Stimulated activated CD8-positive, alpha-beta memory T cell treated with anti-CD3 and anti-CD28 coated beads, Interleukin-2, amount 100 ng/mL, for 48 hours (primary cell): ENCODE data around the gene NEUROG1.

Source experiments
- DNase-seq, 2 donors: peaks; one replicate each; pipeline ENCODE4 v3.0.0-alpha.2; 2020; ENCODE audit warnings: low read depth in 2 of 2

NEUROG1 gene

GRCh38 chr5:135493406-135494180 lies 42.2 kb downstream of the NEUROG1 start:
- no peak for DNase-seq

DNA sequence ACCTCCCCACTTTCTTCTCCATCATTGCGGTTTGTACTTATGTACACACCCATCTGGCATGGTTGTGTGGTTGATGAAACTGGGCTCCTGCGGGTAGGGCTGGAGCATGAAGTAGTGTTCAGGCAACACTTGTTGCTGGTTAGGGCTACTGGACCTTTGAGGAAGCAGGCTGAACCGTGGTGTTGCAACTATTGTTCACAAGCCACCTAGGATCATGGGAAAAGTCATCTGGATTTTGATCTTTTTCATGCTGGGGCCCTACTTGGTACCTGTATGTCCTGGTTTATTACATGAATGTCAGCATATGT lies 43.5 kb downstream of the NEUROG1 start:
- DNase-seq, result no peak

- DNase-seq, result no peak
Observed at GRCh38 chr5:135491552-135492318, 44.0 kb downstream of the NEUROG1 start.

DNA sequence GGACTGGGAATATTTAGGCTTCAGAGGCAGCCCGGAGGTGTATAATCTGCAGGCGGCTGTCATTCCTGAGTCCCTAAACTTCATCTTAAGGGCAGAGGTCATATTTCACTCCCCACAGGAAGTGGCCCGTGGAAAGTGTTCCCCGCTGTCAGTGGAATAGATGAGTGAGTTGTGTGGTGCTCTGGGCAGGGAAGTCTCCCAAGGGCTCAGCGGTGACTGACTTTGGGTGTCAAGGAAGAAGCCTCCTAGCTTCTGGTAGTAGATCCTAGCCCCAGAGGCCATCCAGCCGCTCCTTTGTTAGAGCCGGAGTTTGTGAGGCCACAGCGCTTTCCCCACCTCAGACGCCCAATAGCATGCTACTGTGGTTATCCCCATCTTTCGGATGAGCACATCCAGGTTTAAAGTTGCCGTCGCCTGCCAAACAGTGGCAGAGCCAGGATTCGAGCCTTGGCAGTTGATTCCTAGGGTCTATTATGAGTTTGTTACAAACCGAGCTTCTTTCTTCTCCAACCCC lies 44.7 kb downstream of the NEUROG1 start:
- no peak for DNase-seq

DNA sequence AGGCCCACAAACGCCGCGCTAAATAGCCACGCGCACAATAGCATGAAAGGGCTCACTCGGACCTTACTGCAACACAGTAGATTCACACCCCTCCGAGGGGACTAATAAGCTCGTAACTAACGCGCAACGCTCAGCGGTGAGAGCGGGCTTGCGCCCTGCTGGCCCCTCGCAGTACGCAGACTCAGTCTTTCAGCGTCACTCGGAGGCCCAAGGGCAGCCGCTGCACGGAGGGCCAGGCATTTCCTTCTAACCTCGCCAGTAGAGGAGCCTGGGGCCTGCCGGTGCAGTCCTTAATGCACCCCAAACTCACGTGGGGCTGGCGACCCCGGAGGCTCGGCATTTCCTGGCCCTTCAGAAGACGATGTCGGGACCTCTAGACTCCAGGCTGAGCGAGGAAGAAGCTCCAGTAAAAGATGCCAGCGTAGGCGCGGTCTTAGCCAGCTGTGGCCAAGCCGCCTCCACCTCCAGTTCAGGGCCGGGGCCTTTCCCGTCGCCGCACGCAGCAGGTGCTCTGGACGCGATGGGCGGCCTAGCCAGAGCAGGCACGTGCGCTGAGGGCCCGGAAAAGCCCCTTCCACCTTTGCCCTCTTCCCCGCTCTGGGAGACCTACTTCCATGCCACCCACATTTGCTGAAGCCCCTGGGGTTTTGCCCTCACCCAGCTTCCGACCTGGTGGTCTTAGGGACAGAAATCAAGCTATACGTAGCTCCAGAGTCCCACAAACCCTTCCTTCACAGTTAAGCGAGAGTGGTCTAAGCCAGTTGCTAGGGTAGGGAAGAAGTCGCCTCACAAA lies 45.3 kb downstream of the NEUROG1 start:
- DNase-seq, result no peak

DNA sequence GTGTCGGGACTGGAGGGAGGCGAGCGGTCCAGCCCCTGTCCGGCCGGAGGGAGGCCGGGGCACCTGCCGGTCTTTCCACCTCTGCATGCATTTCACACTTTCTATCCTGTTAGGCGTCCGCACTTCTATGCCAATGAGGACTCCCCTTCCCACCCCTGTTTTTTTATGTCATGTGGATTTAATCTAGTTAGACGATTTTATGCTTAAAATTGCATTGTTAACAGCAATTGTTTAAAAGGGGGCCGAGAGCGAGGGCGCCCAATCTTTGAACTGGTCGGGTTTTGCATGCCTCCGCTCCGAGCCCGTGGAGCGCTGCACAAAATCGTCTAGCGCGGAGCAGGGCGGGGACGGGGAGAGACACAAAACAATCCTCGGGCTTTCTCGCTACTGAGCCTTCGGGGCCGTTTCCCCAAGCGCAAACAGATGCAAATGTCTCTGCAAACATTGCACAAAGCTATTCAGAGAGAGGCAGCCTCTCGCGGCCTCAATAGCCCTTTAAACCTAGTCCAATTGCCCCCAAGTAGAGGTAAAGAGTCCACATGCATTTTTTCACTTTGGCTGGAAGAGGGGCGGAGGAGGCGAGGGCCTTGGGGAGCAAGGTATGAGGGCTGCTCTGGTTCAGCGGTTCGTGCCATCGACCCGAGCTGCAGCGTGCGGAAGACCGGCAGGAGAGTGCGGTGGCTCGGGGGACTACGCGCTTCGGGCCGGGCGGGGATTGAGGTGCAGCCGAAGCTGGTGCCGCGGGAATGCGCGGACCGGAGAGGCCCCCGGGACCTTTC lies 46.1 kb downstream of the NEUROG1 start:
- no peak for DNase-seq

GRCh38 chr5:135488727-135489465 lies 46.9 kb downstream of the NEUROG1 start:
- no peak for DNase-seq

- DNase-seq, result no peak
Observed at GRCh38 chr5:135487839-135488514, 47.8 kb downstream of the NEUROG1 start.

DNA sequence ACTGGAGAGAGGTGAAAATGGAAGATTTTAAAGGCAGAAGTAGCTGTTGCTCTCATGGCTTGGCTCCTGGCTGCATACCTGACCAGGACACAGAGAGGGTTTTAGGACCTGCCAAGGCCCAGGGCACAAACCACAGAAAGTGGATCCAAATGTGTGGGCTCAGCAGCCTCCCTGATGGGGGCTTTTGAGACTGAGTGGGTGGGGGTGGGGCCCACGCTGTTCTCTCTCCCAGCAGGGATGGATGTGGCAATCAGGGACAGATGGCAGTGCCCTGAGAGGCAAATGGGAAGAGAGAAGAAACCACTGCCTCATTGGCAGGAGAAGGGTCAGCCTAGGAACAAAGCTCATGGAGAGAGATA lies 48.7 kb downstream of the NEUROG1 start:
- no peak for DNase-seq

GRCh38 chr5:135486131-135487036 lies 49.4 kb downstream of the NEUROG1 start:
- DNase-seq, result no peak

DNA sequence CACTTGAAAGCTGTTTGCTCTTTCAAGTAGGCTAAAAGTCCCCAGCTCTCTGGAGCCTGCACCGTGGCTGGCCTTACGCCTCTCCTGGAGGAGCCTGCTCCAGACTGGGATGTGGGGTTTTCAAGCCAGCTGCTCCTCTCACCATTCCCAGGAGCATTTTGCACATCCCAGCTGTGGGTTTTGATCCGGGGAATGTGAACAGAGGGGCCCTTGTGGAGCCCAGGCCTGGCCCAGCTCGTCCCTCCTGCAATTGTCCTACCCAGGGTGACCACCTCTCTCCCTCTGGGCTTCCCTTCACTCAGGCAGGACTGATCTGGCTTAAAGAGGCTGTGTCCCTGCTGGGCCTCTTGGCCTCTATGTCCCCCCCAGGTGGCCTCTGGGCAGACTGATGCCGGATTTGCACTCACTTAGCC lies 51.1 kb downstream of the NEUROG1 start:
- no peak for DNase-seq
